Measurements from ENCODE around the gene KMT2B.

The KMT2B gene

DNA sequence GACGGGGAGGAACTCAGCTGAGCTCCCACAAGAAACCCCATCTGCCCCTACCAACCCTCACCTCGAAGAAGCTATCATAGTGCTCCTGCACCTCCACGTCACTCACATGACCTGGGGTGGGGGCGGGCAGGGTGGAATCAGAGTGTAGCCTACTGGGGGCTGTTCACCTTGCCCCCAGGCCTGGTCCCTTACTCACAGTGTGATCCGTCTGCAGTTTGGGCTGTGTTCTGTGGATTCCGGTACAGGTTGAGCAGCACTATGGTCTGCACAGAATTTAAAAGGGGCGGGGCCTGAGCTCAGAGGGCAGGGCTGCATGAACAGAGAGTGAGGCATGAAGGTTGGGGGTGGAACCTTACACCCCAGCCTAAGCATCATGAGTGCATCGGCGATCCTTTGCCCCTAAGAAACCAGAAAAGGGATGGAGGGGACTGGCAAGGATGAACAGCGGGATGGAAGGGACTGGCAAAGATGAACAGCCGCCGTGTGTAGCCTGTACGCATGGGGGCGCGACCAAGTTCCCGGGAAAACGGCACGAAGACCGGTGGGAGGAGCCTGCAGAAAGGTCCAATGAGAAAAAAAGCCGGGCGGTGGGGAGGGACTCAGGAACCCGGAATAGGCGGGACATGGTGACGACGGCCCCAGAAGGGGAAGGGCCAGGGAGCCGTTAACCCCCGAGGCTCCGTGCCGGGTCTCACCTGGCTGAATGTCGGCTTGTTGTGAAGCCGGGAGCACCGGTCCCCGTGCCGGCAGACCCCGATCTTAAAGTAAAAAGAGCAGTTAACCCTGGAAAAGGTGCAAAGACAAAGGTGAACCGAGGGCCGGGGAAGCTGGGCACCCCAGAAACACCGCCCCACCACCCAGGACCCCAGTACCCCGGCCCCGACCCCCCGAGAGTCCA lies 26.9 kb downstream of the KMT2B start:
- Mint-ChIP-seq H3K9me3 (no peaks in the 10 kb centered on the region), H3K4me3 (peak overlapping the region; percentile 97), H3K4me1 (peaks cover 59% of the 10 kb centered on the region), H3K27ac (ENCODE audit: low read depth) (peak overlapping the region; percentile 95), H3K36me3 (ENCODE audit: insufficient read depth) (peaks cover 24% of the 10 kb centered on the region), H3K27me3 (no peaks in the 10 kb centered on the region)
- DNase-seq (ENCODE audit: low spot score in 2 of 2) (peak; percentile 87 to 91), ATAC-seq (replicated peaks; ENCODE audit: extremely low read depth, poor library complexity, severe bottlenecking) (peak; percentile 64)

DNA sequence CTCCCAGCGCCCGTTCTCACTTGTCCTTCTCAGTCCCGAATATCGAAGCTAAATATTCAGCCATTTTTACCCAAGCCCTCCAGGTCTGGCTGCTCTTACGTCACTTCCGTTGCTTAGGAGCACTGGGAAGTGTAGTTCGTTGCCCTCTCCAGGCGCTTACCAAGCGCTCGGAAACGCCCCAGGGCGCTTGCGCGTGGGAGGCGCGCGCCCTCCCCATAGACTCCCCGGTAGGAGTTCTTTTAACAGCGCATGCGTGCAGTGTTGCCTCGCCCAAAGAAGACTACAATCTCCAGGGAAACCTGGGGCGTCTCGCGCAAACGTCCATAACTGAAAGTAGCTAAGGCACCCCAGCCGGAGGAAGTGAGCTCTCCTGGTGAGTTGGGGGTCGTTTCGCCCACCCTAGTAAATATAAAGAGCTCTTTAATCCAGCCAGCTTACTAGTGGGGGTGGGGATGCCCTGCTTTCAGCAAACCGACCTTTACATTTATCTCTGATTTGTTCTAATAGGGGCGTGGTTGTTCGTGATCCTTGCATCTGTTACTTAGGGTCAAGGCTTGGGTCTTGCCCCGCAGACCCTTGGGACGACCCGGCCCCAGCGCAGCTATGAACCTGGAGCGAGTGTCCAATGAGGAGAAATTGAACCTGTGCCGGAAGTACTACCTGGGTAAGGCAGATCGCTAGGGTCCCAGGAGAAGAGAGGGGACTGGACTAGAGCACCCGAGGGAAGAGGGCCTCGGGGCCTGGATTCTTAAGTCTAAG lies 27.7 kb downstream of the KMT2B start, which contains the start of the genes PSENEN and U2AF1L4:
Gene PSENEN (plus strand): TSS at position 324 of the 759 bp plus-strand sequence. CDS start 280 bp downstream, at position 604.
Gene U2AF1L4 (minus strand): TSS at position 91 of the 759 bp plus-strand sequence. CDS start 27 bp downstream, at position 64.
- Mint-ChIP-seq H3K36me3 (ENCODE audit: insufficient read depth) (peaks cover 24% of the 10 kb centered on the region), H3K27ac (ENCODE audit: low read depth) (peak within 1 kb of the TSS; percentile 95), H3K27me3 (no peaks in the 10 kb centered on the region), H3K4me1 (peaks cover 59% of the 10 kb centered on the region), H3K4me3 (peak within 1 kb of the TSS; percentile 97), H3K9me3 (no peaks in the 10 kb centered on the region)
- ATAC-seq (replicated peaks; ENCODE audit: extremely low read depth, poor library complexity, severe bottlenecking) (peak; percentile 63), DNase-seq (ENCODE audit: low spot score in 2 of 2) (peak; percentile 89 to 97)

GRCh38 chr19:35746087-35746462 lies 28.3 kb downstream of the KMT2B start:
- peaks cover 53% of the 10 kb centered on the region for H3K4me1 Mint-ChIP-seq
- no peak for DNase-seq (ENCODE audit: low spot score in 2 of 2)
- no peak for ATAC-seq (replicated peaks; ENCODE audit: extremely low read depth, poor library complexity, severe bottlenecking)

DNA sequence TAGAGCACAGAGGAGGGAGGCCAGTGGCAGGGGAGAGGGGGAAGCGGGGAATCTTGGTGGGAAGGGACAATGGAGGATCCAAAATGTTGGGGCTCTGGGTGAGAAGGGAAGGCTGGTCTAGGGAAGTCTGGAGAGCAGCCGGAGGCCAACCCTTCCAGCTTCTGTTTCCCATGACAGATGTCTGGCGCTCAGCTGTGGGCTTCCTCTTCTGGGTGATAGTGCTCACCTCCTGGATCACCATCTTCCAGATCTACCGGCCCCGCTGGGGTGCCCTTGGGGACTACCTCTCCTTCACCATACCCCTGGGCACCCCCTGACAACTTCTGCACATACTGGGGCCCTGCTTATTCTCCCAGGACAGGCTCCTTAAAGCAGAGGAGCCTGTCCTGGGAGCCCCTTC lies 28.7 kb downstream of the KMT2B start:
- no peaks in the 10 kb centered on the region for H3K27me3 Mint-ChIP-seq
- H3K27ac Mint-ChIP-seq (ENCODE audit: low read depth), result no peak overlapping the region
- H3K36me3 Mint-ChIP-seq (ENCODE audit: insufficient read depth), result peaks cover 21% of the 10 kb centered on the region
- peaks cover 52% of the 10 kb centered on the region for H3K4me1 Mint-ChIP-seq
- no peaks in the 10 kb centered on the region for H3K9me3 Mint-ChIP-seq
- no peak for ATAC-seq (replicated peaks; ENCODE audit: extremely low read depth, poor library complexity, severe bottlenecking)
- H3K4me3 Mint-ChIP-seq, result peak overlapping the region; percentile 97
- DNase-seq (ENCODE audit: low spot score in 2 of 2), result no peak

More at GRCh38 chr19:35746087-35746462, 28.3 kb downstream of the KMT2B start:
- Mint-ChIP-seq H3K27ac (ENCODE audit: low read depth) (peak overlapping the region; percentile 95), H3K9me3 (no peaks in the 10 kb centered on the region), H3K4me3 (peak overlapping the region; percentile 97), H3K36me3 (ENCODE audit: insufficient read depth) (peaks cover 21% of the 10 kb centered on the region), H3K27me3 (no peaks in the 10 kb centered on the region)

GRCh38 chr19:35748106-35749020 lies 30.6 kb downstream of the KMT2B start, which contains the start of gene LIN37:
TSS of gene LIN37 (plus strand) at chr19:35748576. CDS start at chr19:35748725, 149 bp downstream.
- H3K27me3 Mint-ChIP-seq, result no peaks in the 10 kb centered on the region
- peaks cover 42% of the 10 kb centered on the region for H3K4me1 Mint-ChIP-seq
- H3K36me3 Mint-ChIP-seq (ENCODE audit: insufficient read depth), result peaks cover 17% of the 10 kb centered on the region
- no peaks in the 10 kb centered on the region for H3K9me3 Mint-ChIP-seq
- ATAC-seq (replicated peaks; ENCODE audit: extremely low read depth, poor library complexity, severe bottlenecking), result peak; percentile 72
- peak within 1 kb of the TSS; percentile 97 for H3K4me3 Mint-ChIP-seq
- DNase-seq (ENCODE audit: low spot score in 2 of 2), result peak; percentile 94 to 98
- H3K27ac Mint-ChIP-seq (ENCODE audit: low read depth), result peak within 1 kb of the TSS; percentile 78

DNA sequence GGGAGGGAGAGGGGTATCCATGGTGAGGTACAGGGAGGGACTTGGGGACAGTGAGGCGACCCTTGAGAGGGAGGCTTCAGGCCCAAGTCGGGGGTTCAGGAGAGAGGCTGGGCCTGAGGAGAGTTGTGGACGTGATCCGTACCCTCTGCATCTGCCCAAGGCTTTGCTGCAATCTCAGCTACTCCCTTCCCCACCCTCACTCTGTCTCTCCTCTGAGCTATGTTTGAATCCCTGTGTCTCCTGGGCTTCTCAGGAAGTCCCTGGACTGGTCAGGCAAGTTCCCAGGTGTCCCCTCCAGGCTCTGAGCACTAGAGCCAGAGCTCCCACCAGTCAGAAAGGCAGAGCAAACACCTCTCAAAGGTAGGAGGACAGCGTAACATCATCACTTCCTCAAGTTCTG lies 32.4 kb downstream of the KMT2B start:
- ATAC-seq (replicated peaks; ENCODE audit: extremely low read depth, poor library complexity, severe bottlenecking) (no peak), DNase-seq (ENCODE audit: low spot score in 2 of 2) (no peak)
- H3K4me3 Mint-ChIP-seq, result peak overlapping the region; percentile 46
- no peak overlapping the region for H3K27ac Mint-ChIP-seq (ENCODE audit: low read depth)
- H3K27me3 Mint-ChIP-seq, result no peaks in the 10 kb centered on the region
- H3K9me3 Mint-ChIP-seq, result no peaks in the 10 kb centered on the region
- peaks cover 12% of the 10 kb centered on the region for H3K36me3 Mint-ChIP-seq (ENCODE audit: insufficient read depth)
- H3K4me1 Mint-ChIP-seq, result peaks cover 36% of the 10 kb centered on the region

DNA sequence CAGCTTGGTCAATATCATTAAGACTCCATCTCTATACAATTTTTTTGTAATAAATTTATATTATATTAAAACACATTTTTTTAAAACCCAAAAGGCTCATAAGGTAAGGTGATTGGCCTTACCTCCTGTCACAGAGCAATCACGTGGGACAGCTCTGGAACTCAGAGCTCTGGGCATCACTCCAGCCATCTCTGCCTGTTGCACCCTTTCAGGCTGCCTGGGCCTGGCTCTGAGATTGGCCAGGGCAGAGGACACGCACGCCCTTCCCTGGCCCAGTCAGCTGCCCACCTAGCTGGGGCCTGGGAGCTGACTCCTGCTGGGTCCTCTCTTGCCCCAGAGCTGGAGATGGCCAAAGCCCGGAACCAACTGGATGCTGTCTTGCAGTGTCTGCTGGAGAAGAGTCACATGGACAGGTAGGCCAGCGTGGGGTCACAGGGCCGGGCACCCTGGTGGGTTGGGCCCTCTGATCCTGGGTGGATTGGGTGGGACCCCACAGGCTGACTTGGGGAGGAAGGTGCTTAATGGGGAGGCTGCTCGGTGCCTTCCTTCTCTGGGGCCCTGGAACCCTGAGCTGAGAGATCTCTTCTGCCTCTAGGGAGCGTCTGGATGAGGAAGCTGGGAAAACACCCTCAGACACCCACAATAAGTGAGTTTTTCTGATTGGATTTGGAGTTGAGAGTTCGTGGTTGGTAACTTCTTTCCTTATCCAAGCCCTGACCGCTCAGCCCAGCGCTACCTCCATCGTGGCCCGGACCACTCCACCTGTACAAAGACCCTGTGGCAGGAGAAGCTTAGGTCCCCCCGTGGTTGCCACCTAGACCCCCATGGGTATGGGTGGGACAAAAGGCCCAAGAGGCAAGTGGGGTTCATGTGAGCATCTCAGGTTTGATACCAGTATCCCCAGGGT lies 34.3 kb downstream of the KMT2B start:
- H3K4me3 Mint-ChIP-seq, result no peak overlapping the region
- H3K9me3 Mint-ChIP-seq, result no peaks in the 10 kb centered on the region
- DNase-seq (ENCODE audit: low spot score in 2 of 2), result no peak
- peaks cover 28% of the 10 kb centered on the region for H3K4me1 Mint-ChIP-seq
- no peak for ATAC-seq (replicated peaks; ENCODE audit: extremely low read depth, poor library complexity, severe bottlenecking)
- no peak overlapping the region for H3K27ac Mint-ChIP-seq (ENCODE audit: low read depth)
- peaks cover 11% of the 10 kb centered on the region for H3K36me3 Mint-ChIP-seq (ENCODE audit: insufficient read depth)
- H3K27me3 Mint-ChIP-seq, result no peaks in the 10 kb centered on the region

DNA sequence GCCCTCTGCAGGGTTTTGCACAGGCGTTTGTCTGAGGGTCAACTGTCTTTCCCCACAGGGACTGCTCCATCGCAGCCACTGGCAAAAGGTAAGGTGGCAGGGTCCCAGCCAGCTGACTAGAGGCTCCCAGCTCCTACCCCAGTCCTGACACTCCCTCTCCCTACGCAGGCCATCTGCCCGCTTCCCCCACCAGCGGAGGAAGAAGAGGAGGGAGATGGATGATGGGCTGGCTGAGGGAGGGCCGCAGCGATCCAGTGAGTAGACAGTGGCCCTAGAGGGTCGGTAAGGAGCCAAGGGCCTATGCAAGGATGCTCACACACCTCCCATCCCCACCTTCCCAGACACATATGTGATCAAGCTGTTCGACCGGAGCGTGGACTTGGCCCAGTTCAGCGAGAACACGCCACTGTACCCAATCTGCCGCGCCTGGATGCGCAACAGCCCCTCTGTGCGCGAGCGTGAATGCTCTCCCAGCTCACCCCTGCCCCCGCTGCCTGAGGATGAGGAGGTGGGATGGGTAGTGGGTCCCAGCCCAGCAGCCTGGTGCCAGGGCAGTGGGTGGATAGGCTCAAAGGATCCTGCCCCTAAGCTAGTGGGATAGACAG lies 35.0 kb downstream of the KMT2B start:
- Mint-ChIP-seq H3K36me3 (ENCODE audit: insufficient read depth) (peaks cover 13% of the 10 kb centered on the region), H3K4me1 (peaks cover 27% of the 10 kb centered on the region), H3K4me3 (no peak overlapping the region), H3K27me3 (no peaks in the 10 kb centered on the region), H3K9me3 (no peaks in the 10 kb centered on the region), H3K27ac (ENCODE audit: low read depth) (no peak overlapping the region)
- ATAC-seq (replicated peaks; ENCODE audit: extremely low read depth, poor library complexity, severe bottlenecking) (no peak), DNase-seq (ENCODE audit: low spot score in 2 of 2) (no peak)

DNA sequence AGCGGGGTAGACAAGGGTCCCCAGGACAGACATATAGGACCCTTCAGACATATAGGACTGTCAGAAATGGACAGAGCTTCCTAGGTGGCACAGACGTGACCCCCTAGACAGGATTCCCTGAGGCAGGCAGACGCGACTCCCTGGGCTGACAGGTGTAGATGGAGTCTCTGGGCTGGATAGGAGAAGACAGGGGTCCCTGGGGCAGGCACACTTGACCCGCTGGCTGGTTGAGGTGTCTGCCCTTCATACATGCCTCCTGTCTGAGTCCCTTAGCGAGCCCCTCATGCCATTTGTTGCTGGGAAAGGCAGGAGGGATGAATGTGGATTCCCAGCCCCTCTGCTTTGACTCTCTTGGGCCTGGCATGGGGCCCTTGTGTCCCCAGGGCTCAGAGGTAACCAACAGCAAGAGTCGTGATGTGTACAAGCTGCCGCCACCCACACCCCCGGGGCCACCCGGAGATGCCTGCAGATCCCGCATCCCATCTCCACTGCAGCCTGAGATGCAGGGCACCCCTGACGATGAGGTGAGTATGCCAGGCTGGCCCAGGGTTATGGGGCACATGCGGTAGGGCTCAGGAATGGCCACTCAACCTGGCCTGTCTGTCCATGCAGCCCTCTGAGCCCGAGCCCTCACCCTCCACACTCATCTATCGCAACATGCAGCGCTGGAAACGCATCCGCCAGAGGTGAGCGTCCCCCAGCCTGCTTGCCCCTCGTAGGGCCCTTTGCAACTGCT lies 36.0 kb downstream of the KMT2B start:
- H3K36me3 Mint-ChIP-seq (ENCODE audit: insufficient read depth), result peaks cover 11% of the 10 kb centered on the region
- no peak overlapping the region for H3K27ac Mint-ChIP-seq (ENCODE audit: low read depth)
- H3K27me3 Mint-ChIP-seq, result no peaks in the 10 kb centered on the region
- no peak overlapping the region for H3K4me3 Mint-ChIP-seq
- no peaks in the 10 kb centered on the region for H3K9me3 Mint-ChIP-seq
- DNase-seq (ENCODE audit: low spot score in 2 of 2), result no peak
- peaks cover 18% of the 10 kb centered on the region for H3K4me1 Mint-ChIP-seq
- ATAC-seq (replicated peaks; ENCODE audit: extremely low read depth, poor library complexity, severe bottlenecking), result no peak

- peak overlapping the region; percentile 24 for H3K4me3 Mint-ChIP-seq
- H3K9me3 Mint-ChIP-seq, result no peaks in the 10 kb centered on the region
- H3K4me1 Mint-ChIP-seq, result peaks cover 17% of the 10 kb centered on the region
- no peak for ATAC-seq (replicated peaks; ENCODE audit: extremely low read depth, poor library complexity, severe bottlenecking)
- H3K27me3 Mint-ChIP-seq, result no peaks in the 10 kb centered on the region
- peak overlapping the region; percentile 4 for H3K27ac Mint-ChIP-seq (ENCODE audit: low read depth)
- H3K36me3 Mint-ChIP-seq (ENCODE audit: insufficient read depth), result peaks cover 11% of the 10 kb centered on the region
- no peak for DNase-seq (ENCODE audit: low spot score in 2 of 2)
These were observed 36.7 kb downstream of the KMT2B start for GRCh38 chr19:35754370-35755130.
